Adipose tissue (tissue), 3 donors: ENCODE measurements around the gene RBM20. TPM values are rescaled to one million over a fixed set of nuclear protein-coding genes. Genes with fewer than 3 reads are reported as not detected.

Source experiments
- H3K27ac ChIP-seq: one replicate; pipeline ENCODE4 v1.5.1; 2013; ENCODE audit warnings: low read depth, low read length
- WGBS, 3 donors: extraction: QIAGEN DNeasy Blood & Tissue Kit; methylation state at CpG; one replicate each; pipeline ENCODE4 v1.1.7; 2013; 5-methylcytosine and 5-hydroxymethylcytosine counted together
- polyA plus RNA-seq, 3 donors: library from polyadenylated mRNA; stranded (reverse); fragments of 200-250 nt; gene quantifications; one replicate each; pipeline ENCODE4 v1.2.3, GENCODE V29; 2013
- donor health status: healthy with polysubstance abuse.
- donor health status: Bipolar disorder and iron deficiency.
- donor health status: healthy.

The RBM20 gene
- polyA plus RNA-seq, 3 donors: 0.67 to 7.1 (median 1.6) TPM

DNA sequence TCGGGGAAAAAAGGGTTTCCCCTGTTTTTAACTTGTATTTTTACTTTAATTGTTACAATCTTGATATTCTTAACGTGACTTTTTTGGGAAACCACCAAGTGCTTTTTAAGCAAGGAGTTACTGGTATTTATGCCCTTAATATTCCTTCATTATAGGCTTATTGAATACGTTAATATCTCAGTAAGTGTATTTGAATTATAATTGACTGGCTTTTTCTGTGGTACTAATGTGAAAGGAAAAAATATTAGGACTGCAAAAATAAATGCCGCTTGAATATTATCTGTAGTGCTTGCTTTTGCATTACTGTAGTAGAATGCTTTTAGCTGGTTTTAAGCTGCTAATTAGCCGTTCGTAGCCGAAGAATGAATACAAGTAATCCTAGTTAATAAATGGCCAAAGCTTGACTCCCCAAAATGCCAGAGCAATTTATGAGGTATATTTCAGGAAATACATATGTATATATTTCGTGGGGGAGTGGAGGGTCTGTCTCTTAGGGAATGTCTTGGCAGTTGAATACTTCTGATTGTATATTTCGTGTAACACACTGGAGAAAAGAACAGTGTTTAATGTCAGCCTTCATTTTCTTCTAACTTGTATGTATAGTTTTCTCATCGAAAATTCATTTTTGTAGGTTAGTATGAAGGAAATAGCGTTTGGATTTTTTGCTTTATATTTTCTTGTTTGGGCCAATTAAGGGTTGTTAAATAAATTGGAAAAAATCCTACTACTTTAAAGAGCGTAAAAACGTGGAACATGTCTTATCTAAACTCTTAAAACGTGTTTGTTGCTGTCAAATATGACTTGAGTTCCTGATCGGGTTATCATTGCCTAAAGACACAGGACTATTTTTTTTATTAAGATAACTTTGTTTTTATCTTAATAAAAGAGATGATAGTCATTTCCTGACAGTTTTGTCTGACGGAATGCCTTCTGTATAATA, 229.1 kb downstream of the RBM20 start:
- 0 to 3% (median 2%) methylated on average over 16 of the region's 16 CpGs for WGBS, 3 donors
- no peak overlapping the region for H3K27ac ChIP-seq

DNA sequence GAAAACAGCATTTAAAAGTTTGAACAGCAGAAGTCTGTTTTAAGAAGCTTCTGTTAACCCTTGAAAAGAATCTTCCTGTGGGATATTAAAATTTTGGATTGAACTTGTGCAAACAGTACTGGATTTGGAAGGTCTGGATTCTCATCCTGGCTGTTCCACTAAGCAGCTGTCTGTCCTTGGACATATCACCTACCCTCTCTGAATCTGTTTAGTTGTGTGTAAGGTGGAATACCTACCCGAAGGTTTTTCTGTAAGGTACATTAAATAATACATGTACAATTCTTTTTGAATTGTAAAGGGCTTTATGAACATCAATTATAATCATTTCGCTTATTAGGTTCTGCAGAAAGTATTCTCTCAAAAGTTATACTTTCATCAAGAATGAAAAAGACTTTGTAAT, 229.8 kb downstream of the RBM20 start:
- H3K27ac ChIP-seq: no peak overlapping the region
- 10 to 63% (median 60%) methylated on average over 2 of the region's 2 CpGs for whole genome bisulfite sequencing, 3 donors

DNA sequence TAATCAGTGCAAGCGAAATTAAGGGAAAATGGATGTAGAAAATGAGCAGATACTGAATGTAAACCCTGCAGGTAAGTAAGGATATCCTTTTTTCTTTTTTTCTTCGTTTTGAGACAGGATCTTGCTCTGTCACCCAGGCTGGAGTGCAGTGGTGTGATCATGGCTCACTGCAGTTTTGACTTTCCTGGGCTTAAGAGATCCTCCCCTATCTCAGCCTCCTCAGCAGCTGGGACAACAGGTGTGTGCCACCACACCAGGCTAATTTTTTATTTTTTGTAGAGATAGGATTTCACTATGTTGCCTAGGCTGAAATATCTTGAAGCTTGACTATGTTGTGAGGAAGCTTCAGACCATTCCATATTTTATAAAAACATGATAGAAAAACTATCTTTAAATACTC, 231.9 kb downstream of the RBM20 start:
- 39 to 74% (median 70%) methylated on average over 2 of the region's 2 CpGs for WGBS, 3 donors
- H3K27ac ChIP-seq: no peak overlapping the region

DNA sequence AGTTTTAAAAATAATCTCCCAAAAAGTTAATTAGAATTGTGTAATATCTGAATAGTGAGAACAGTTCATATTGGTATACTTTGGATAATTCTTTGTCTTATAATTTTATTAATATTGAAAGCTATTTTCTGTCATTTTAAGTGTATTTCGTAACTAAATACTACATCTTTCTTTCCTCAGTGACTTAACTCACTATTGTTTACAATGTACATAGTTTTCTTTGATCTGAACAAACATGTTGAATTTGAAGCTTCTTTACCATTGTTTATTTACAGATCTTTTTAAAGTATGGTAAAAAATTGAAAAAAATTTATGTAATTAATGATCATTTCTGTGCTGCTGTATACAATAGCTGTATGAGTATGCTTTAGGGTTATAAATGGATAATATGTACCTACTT, 232.7 kb downstream of the RBM20 start:
- H3K27ac ChIP-seq: no peak overlapping the region
- 50 to 96% (median 91%) methylated on average over 1 of the region's 1 CpG for WGBS, 3 donors

DNA sequence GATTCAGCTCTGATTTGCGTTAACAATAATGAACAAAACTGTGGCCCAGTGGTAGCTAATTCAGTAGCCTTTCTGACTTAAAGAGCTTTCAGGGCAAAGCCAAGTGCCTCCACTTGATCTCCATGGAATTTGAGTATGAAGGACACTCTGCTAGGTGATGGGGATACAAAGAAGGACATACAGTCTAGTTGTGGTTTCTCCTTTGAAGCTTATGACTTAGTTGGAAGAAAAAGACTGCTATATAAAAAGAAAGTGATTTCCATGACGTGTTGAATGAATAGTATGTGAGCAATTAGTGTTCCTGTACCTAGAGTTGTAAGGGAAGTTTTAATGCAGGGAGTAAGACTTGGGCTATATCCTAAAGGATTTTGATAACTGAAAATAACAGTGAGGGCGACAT, 235.9 kb downstream of the RBM20 start:
- 40 to 90% (median 86%) methylated on average over 3 of the region's 3 CpGs for WGBS, 3 donors
- no peak overlapping the region for H3K27ac ChIP-seq

DNA sequence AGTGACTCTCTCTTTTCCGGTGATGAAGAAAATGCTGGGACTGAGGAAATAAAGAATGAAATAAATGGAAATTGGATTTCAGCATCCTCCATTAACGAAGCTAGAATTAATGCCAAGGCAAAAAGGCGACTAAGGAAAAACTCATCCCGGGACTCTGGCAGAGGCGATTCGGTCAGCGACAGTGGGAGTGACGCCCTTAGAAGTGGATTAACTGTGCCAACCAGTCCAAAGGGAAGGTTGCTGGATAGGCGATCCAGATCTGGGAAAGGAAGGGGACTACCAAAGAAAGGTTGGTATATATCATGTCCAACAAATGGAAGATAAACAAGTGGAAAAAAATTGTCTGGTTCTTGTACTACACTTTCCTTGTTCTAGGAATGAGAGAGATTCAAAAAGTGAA, 237.1 kb downstream of the RBM20 start:
- no peak overlapping the region for H3K27ac ChIP-seq
- 40 to 78% (median 76%) methylated on average over 9 of the region's 9 CpGs for WGBS, 3 donors

DNA sequence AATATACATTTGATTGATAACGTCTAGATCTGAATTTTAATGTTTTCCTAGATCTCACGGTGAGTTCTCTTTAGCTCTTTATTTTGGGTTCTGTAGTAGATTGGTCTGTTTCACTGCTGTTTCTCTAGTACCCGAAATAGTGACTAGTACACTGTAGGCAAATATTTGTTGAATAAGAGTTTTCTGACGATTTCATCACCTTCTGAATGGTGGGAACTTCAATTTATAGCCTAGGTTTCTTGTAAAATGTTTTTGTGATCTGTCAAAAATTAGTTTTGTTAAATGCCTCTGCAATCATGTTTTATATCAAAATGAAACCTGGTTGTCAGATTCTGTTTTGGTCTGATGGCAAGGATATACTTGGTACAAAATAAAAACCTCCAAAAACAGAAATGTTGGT, 237.8 kb downstream of the RBM20 start:
- no peak overlapping the region for H3K27ac ChIP-seq
- 34 to 80% (median 72%) methylated on average over 4 of the region's 4 CpGs for WGBS, 3 donors

DNA sequence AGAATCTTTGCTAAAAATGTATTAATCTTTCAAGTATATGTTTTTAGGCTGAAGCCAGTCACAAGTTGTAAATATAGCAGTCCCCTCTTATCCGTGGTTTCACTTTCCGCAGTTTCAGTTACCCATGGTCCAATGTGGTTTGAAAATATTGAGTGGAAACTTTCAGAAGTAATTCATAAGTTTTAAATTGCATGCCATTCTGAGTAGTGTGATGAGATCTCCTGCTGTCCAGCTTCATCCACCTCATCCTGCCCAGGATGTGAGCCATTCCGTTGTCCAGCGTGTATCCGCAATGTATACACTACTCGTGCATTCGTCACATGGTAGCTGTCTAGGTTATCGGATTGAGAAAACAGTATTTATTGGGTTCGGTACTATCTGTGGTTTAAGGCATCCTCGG, 239.8 kb downstream of the RBM20 start:
- 35 to 83% (median 79%) methylated on average over 10 of the region's 10 CpGs for WGBS, 3 donors
- no peak overlapping the region for H3K27ac ChIP-seq

DNA sequence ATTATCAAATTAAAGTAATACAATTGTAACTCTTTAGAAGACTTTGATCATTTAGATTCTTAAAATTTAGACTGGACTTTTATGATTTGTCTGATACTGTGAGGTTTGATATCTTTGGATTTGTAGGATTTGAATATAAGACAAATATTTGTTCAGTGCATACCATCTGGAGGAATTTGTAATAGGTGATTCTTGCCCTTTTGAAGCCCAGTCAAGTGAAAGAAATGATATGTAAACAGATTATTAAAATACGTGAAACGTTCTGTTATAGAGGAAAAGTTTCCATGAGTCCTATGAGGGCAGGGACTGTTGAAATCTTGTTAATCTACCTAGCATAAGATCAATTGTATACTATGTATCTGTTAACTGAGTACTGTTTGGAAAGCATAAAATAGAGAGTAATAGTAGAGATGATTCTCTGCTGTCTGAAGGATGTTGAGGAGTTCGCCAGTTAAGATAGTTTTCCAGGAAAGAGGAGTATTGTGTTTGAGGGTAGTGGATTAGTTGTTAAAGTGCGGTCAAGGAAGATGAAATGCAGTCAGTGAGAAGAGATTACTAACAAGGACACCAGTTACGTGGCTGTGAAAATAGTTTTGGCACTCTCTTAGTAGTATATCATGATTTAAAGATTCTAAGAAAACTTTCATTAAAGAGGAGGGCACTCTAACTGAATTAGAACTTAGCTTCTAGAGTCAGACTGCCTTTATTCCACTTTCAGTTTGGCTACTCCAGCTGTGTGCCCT, 242.0 kb downstream of the RBM20 start:
- 25 to 63% (median 61%) methylated on average over 5 of the region's 5 CpGs for WGBS, 3 donors
- H3K27ac ChIP-seq: no peak overlapping the region

DNA sequence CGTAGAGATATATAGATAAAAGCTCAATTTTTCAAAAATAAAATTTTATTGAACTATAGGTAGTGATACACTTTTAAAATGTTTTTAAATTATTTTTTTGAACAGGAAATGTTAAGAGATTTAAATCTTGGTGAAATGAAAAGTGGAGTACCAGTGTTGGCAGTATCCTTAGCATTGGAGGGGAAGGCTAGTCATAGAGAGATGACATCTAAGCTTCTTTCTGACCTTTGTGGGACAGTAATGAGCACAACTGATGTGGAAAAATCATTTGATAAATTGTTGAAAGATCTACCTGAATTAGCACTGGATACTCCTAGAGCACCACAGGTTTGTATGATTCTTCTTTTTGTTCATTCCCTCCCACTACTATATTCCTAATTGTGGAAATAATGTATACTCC, 243.4 kb downstream of the RBM20 start:
- no peak overlapping the region for H3K27ac ChIP-seq

More for the DNA sequence above, 243.4 kb downstream of the RBM20 start:
- 50 to 93% (median 92%) methylated on average over 1 of the region's 1 CpG for WGBS, 3 donors

Other genes starting within 250 kb of the RBM20 start
- 10 to 100 TPM in 2 of 3 donors, 1 to 10 TPM in 1; 2.3 to 23.5 (median 22.5) TPM for gene DUSP5, start 146.4 kb upstream of the RBM20 start, polyA plus RNA-seq
- 10 to 100 TPM; 10.2 to 16.4 (median 15.3) TPM for gene SMC3, start 76.6 kb upstream of the RBM20 start, polyA plus RNA-seq
- gene PDCD4, start 227.6 kb downstream of the RBM20 start, polyA plus RNA-seq: 100 to 1,000 TPM in 1 of 3 donors, 10 to 100 TPM in 2; 72.7 to 398 (median 80.2) TPM